HL-60 (cell line): ENCODE data around the gene KLK7.
"Not testable (repeated sequence)": the region's sequence is repeated elsewhere in the genome, so short reads cannot be mapped to it uniquely, and the experiment has no call there.

Source experiments
- DNase-seq, 2 experiments: peaks; one replicate each; pipeline ENCODE4 v3.0.0-alpha.2; 2010 to 2020; ENCODE audit warnings: low read depth in 1 of 2, low spot score in 1 of 2
- H3K27ac ChIP-seq: fragments of 250-450 bp; sonication (Bioruptor Pico); replicated peaks from 2 replicates; pipeline ENCODE4 v1.5.1; 2020; ENCODE audit warnings: mild to moderate bottlenecking, moderate library complexity
- H3K27me3 ChIP-seq: fragments of 250-450 bp; sonication (Bioruptor Pico); 2 replicates; pipeline ENCODE4 v1.5.1; 2021; ENCODE audit warnings: mild to moderate bottlenecking, moderate library complexity; ENCODE audit not compliant: insufficient read depth, poor library complexity, severe bottlenecking
- H3K4me3 ChIP-seq: replicated peaks from 2 replicates; pipeline ENCODE4 v1.5.1; 2011; ENCODE audit warnings: mild to moderate bottlenecking, control low read depth, low read length; ENCODE audit not compliant: insufficient read depth
- CTCF ChIP-seq: IDR thresholded peaks from one replicate; pipeline ENCODE4 v1.5.1; 2011; ENCODE audit warnings: low read length, control low read depth, inconsistent platforms; ENCODE audit not compliant: insufficient read depth
- GABPA ChIP-seq: IDR thresholded peaks from 2 replicates; pipeline ENCODE4 v1.6.1; 2012; ENCODE audit warnings: low read depth
- POLR2AphosphoS5 ChIP-seq: IDR thresholded peaks from 2 replicates; pipeline ENCODE4 v1.6.1; 2012; ENCODE audit warnings: low read depth
- REST ChIP-seq: IDR thresholded peaks from 2 replicates; pipeline ENCODE4 v1.6.1; 2012; ENCODE audit warnings: low read depth; ENCODE audit not compliant: insufficient replicate concordance
- SPI1 ChIP-seq: IDR thresholded peaks from 2 replicates; pipeline ENCODE4 v1.6.1; 2012; ENCODE audit warnings: low read depth, mild to moderate bottlenecking, borderline replicate concordance

The KLK7 gene

GRCh38 chr19:50998061-50998460 is 14.3 kb upstream of the KLK7 start:
- Histone ChIP-seq H3K4me3 (no peak overlapping the region), H3K27me3 (peaks cover 5% of the 10 kb centered on the region), H3K27ac (no peak overlapping the region)
- no peak for TF ChIP-seq CTCF
- no peak for DNase-seq

- no peak for TF ChIP-seq SPI1
- TF ChIP-seq CTCF: no peak
- no peak for TF ChIP-seq GABPA
- TF ChIP-seq REST: no peak
- TF ChIP-seq POLR2AphosphoS5: no peak
- no peaks in the 10 kb centered on the region for H3K27me3 ChIP-seq
- DNase-seq: no peak
- H3K27ac ChIP-seq: no peak overlapping the region
- no peak overlapping the region for H3K4me3 ChIP-seq
Observed at GRCh38 chr19:50994129-50994528, 10.4 kb upstream of the KLK7 start.

GRCh38 chr19:50992666-50993035 is 8.9 kb upstream of the KLK7 start:
- DNase-seq: no peak
- no peak overlapping the region for H3K4me3 ChIP-seq
- no peaks in the 10 kb centered on the region for H3K27me3 ChIP-seq
- TF ChIP-seq SPI1 (no peak), GABPA (no peak), CTCF (no peak), POLR2AphosphoS5 (no peak), REST (no peak)
- no peak overlapping the region for H3K27ac ChIP-seq

GRCh38 chr19:50984416-50984815 is 699 bp upstream of the KLK7 start:
- not testable (repeated sequence) for DNase-seq, H3K4me3 ChIP-seq, H3K27ac ChIP-seq, H3K27me3 ChIP-seq

GRCh38 chr19:50982186-50982585 is 1.5 kb downstream of the KLK7 start:
- Histone ChIP-seq H3K27me3 (no peaks in the 10 kb centered on the region), H3K27ac (no peak overlapping the region), H3K4me3 (no peak overlapping the region)
- DNase-seq: no peak
- TF ChIP-seq POLR2AphosphoS5: no peak
- TF ChIP-seq REST: no peak
- no peak for TF ChIP-seq CTCF
- no peak for TF ChIP-seq GABPA
- TF ChIP-seq SPI1: no peak
